Measurements from ENCODE around the gene IL17REL.

- no peak for TF ChIP-seq EZH2 (IDR thresholded peaks at IDR 0.05; ENCODE audit: borderline replicate concordance, low read length)
- no peak for TF ChIP-seq CTCF (IDR thresholded peaks at IDR 0.05; ENCODE audit: low read length)
These were observed 4.2 kb downstream of the IL17REL start for GRCh38 chr22:50008151-50009040.

All from OCI-LY1 (cell line).